Ovary (tissue), 9 donors: Measurements from ENCODE around the gene TLR8. TPM values are rescaled to one million over a fixed set of nuclear protein-coding genes. Genes with fewer than 3 reads are reported as not detected.

Experiments used
- DNase-seq, 5 donors: peaks; one replicate each; pipeline ENCODE4 v3.0.0-alpha.2; 2019 to 2020
- H3K27ac ChIP-seq, 2 donors: fragments of 200-600 bp; one replicate each; pipeline versions ENCODE4 v1.5.1 to v1.8.0; 2019 to 2022
- H3K27me3 ChIP-seq: fragments of 200-600 bp; one replicate; pipeline ENCODE4 v1.8.0; 2022
- H3K36me3 ChIP-seq: fragments of 200-600 bp; sonication (generic); one replicate; pipeline ENCODE4 v1.5.1; 2019
- H3K4me1 ChIP-seq: one replicate; pipeline ENCODE4 v1.8.1; 2013; ENCODE audit warnings: mild to moderate bottlenecking, moderate library complexity; ENCODE audit not compliant: insufficient read depth
- H3K4me3 ChIP-seq: fragments of 200-600 bp; sonication (generic); one replicate; pipeline ENCODE4 v1.5.1; 2017
- H3K9me3 ChIP-seq, 2 donors: fragments of 200-600 bp in 1 of 2; sonication (generic) in 1 of 2; one replicate each; pipeline versions ENCODE4 v1.5.1 to v1.8.1; 2013 to 2019; ENCODE audit warnings: mild to moderate bottlenecking in 1 of 2, moderate library complexity in 1 of 2
- EP300 ChIP-seq: sonication (generic); formaldehyde crosslinking; IDR thresholded peaks from one replicate; pipeline ENCODE4 v1.6.1; 2017; ENCODE audit warnings: antibody characterized with exemption
- POLR2A ChIP-seq: fragments of 450-650 bp; IDR thresholded peaks from one replicate; pipeline ENCODE4 v1.6.1; 2017; ENCODE audit warnings: antibody characterized with exemption, mild to moderate bottlenecking, moderate library complexity
- WGBS, 3 donors: extraction: QIAGEN DNeasy Blood & Tissue Kit in 1 of 3; methylation state at CpG; one replicate each; pipeline versions ENCODE4 v1.1.5 to v1.1.7; 2013 to 2017; 5-methylcytosine and 5-hydroxymethylcytosine counted together
- intact Hi-C, 4 donors: fragments of 100-400 bp; cut with DNase I; formaldehyde crosslinking; loops; one replicate each; pipeline versions ENCODE4 v1.11.0 to v1.15.1; 2022 to 2023
- polyA plus RNA-seq, 2 donors: library from polyadenylated mRNA; stranded (reverse); fragments of 200-250 nt in 1 of 2; fragments of 350-450 nt in 1 of 2; fragmentation: Illumina TruSeq in 1 of 2; extraction: RNeasy Lipid Tissue Mini Kit (QIAGEN cat#74804) in 1 of 2; gene quantifications; one replicate each; pipeline ENCODE4 v1.2.3, GENCODE V29; 2013 to 2014
- total RNA-seq, 7 donors: library from RNA; depleted of rRNA in 2 of 7; stranded (reverse); fragments of >200 nt in 2 of 7; fragmentation: NEBNext Ultra II Directional in 3 of 7; extraction: Animal tissue kit (Norgen Biotek cat#: 25700) in 3 of 7; gene quantifications; one replicate each; pipeline versions ENCODE4 v1.1.0 to v1.2.4, GENCODE V29; 2016 to 2023
- TF ChIP-seq, protein P1 (sequence below), 3 donors: fragments of 450-650 bp in 2 of 3; fragments of 200-600 bp in 1 of 3; IDR thresholded peaks; one replicate each; pipeline versions ENCODE4 v1.5.1 to v1.8.0; 2016 to 2022; ENCODE audit warnings: antibody characterized with exemption in 3 of 3, mild to moderate bottlenecking in 1 of 3
- donor health status: DM: no; HTN: no; CAD: no; lungs with moderate emphysema.
- donor health status: DM: no; HTN: no; CAD: no.
- donor health status: Bipolar disorder and iron deficiency.
- donor health status: DM: yes; HTN: yes; CAD: no.
- donor health status: DM: no; HTN: no; CAD: no.
- donor health status: DM: yes; HTN: yes; CAD: no.

Gene TLR8
- total and polyA plus RNA-seq, 9 donors: 0.18 to 2.5 (median 0.30) TPM

DNA sequence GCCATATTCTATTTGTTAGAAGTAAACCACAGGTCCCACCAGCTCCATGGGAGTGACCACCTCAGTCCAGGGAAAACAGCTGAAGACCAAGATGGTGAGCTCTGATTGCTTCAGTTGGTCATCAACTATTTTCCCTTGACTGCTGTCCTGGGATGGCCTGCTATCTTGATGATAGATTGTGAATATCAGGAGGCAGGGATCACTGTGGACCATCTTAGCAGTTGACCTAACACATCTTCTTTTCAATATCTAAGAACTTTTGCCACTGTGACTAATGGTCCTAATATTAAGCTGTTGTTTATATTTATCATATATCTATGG lies 16.1 kb downstream of the TLR8 start:
- no peaks in the 10 kb centered on the region for H3K4me1 ChIP-seq
- H3K27ac ChIP-seq: no peak overlapping the region
- H3K9me3 ChIP-seq: no peaks in the 10 kb centered on the region
- H3K36me3 ChIP-seq: no peaks in the 10 kb centered on the region
- no peak for TF ChIP-seq POLR2A
- no peak for TF ChIP-seq EP300
- TF ChIP-seq, protein P1, sequence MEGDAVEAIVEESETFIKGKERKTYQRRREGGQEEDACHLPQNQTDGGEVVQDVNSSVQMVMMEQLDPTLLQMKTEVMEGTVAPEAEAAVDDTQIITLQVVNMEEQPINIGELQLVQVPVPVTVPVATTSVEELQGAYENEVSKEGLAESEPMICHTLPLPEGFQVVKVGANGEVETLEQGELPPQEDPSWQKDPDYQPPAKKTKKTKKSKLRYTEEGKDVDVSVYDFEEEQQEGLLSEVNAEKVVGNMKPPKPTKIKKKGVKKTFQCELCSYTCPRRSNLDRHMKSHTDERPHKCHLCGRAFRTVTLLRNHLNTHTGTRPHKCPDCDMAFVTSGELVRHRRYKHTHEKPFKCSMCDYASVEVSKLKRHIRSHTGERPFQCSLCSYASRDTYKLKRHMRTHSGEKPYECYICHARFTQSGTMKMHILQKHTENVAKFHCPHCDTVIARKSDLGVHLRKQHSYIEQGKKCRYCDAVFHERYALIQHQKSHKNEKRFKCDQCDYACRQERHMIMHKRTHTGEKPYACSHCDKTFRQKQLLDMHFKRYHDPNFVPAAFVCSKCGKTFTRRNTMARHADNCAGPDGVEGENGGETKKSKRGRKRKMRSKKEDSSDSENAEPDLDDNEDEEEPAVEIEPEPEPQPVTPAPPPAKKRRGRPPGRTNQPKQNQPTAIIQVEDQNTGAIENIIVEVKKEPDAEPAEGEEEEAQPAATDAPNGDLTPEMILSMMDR (IDR thresholded peaks at IDR 0.05): no peak
- no peak for DNase-seq
- no peak overlapping the region for H3K4me3 ChIP-seq
- intact Hi-C loops: no loop called here
- no peaks in the 10 kb centered on the region for H3K27me3 ChIP-seq

DNA sequence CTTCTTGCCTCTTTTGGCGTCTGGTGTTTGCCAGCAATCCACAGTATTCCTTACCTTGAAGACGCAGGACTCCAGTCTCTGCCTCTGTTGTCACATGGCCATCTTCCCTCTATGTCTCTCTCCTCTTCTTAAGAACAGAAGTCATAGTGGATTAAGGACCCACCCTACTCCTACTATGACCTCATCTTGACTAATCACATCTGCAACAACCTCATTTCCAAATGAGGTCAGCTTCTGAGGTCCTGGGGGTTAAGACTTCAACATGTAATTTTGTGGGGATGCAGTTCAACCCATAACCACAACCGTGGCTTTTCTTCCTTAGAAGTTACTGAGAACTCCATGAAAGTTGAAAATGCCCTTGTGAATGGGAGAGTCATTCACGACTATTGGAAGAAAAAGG lies 23.3 kb downstream of the TLR8 start:
- Histone ChIP-seq H3K36me3 (no peaks in the 10 kb centered on the region), H3K27ac (no peak overlapping the region), H3K27me3 (no peaks in the 10 kb centered on the region), H3K4me3 (no peak overlapping the region), H3K9me3 (no peaks in the 10 kb centered on the region), H3K4me1 (no peaks in the 10 kb centered on the region)
- no peak for TF ChIP-seq EP300
- no peak for TF ChIP-seq POLR2A
- TF ChIP-seq, protein P1 (IDR thresholded peaks at IDR 0.05): no peak
- 69 to 78% (median 69%) methylated on average over 4 of the region's 4 CpGs for WGBS, 3 donors
- intact Hi-C loops: no loop called here
- DNase-seq: no peak

DNA sequence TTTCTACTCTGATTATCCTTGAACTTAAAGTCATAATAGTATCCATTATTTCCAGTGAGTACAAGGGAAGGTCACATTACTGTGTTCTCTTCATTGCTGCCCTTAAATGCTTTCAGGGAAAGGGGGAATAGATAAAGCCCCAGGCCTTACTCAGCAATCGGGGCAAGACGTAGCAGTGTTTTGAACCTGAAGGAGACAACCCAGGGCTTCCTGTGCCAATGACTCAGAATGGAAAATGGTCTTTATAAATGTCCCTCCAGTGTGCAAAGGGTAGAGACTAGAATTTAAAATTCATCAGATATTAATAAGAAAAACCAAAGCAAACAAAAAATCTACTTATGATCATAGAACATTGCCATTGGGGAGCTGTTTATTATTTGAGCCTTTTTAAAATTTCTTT lies 23.7 kb downstream of the TLR8 start:
- TF ChIP-seq EP300 (no peak), POLR2A (no peak)
- TF ChIP-seq, protein P1 (IDR thresholded peaks at IDR 0.05): no peak
- Histone ChIP-seq H3K9me3 (no peaks in the 10 kb centered on the region), H3K4me3 (no peak overlapping the region), H3K27me3 (no peaks in the 10 kb centered on the region), H3K36me3 (no peaks in the 10 kb centered on the region), H3K27ac (no peak overlapping the region), H3K4me1 (no peaks in the 10 kb centered on the region)
- WGBS, 3 donors: 81 to 82% (median 81%) methylated on average over 2 of the region's 2 CpGs
- intact Hi-C loops: no loop called here
- DNase-seq: no peak

DNA sequence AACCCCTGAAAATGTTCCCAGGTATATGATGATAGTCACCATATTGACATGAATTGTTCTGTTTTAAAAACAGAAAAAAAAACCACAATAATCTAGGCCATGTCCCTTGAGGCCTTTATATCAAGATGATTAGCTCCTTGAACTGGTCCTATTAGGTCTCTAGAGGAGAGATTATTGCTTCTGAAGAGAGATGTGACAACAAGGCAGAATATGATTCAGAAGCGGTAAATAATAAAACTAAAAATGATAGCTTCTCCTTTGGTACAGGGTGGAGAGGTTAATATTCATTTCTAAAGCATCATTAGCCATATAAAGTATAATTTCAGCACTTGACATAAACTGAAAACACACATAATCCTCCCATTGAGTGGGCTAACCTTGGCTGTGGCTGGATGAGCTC lies 25.8 kb downstream of the TLR8 start:
- Histone ChIP-seq H3K27ac (no peak overlapping the region), H3K9me3 (no peaks in the 10 kb centered on the region), H3K4me3 (no peak overlapping the region), H3K27me3 (no peaks in the 10 kb centered on the region), H3K36me3 (no peaks in the 10 kb centered on the region), H3K4me1 (no peaks in the 10 kb centered on the region)
- intact Hi-C loops: no loop called here
- WGBS, 3 donors: 82 to 93% (median 87%) methylated on average over 1 of the region's 1 CpG
- TF ChIP-seq EP300 (no peak), POLR2A (no peak)
- TF ChIP-seq, protein P1 (IDR thresholded peaks at IDR 0.05): no peak
- DNase-seq: no peak

DNA sequence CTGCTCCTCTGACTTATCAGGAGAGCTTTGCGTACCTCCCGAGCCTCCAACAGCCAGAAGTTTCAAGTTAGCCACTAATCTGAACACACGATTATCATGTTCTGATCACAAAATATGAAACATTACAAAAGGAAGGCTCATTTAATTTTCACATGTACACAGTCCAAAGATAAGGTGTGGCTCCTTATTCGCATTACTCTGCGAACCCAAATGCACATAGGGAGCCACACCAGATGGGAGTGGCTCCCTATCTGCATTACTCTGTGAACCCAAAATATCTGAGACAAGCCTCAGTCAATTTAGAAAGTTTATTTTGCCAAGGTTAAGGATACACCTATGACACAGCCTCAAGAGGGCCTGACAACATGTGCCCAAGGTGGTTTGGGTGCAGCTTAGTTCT lies 28.4 kb downstream of the TLR8 start:
- intact Hi-C loops: no loop called here
- no peaks in the 10 kb centered on the region for H3K4me1 ChIP-seq
- H3K27ac ChIP-seq: no peak overlapping the region
- WGBS, 3 donors: 82 to 89% (median 84%) methylated on average over 5 of the region's 5 CpGs
- TF ChIP-seq POLR2A (no peak), EP300 (no peak)
- TF ChIP-seq, protein P1 (IDR thresholded peaks at IDR 0.05): no peak
- H3K4me3 ChIP-seq: no peak overlapping the region
- no peaks in the 10 kb centered on the region for H3K36me3 ChIP-seq
- no peaks in the 10 kb centered on the region for H3K9me3 ChIP-seq
- DNase-seq: no peak
- no peaks in the 10 kb centered on the region for H3K27me3 ChIP-seq
